Activated CD4-positive, CD25-positive, alpha-beta regulatory T cell treated with anti-CD3 and anti-CD28 coated beads, Interleukin-2, amount 50 U/mL, for 72 hours (primary cell): ENCODE data around the gene ERGIC1.
"Not testable (repeated sequence)": the region's sequence is repeated elsewhere in the genome, so short reads cannot be mapped to it uniquely, and the experiment has no call there.

Experiments used
- DNase-seq: peaks from one replicate; pipeline ENCODE4 v3.0.0; 2021

Gene ERGIC1

DNA sequence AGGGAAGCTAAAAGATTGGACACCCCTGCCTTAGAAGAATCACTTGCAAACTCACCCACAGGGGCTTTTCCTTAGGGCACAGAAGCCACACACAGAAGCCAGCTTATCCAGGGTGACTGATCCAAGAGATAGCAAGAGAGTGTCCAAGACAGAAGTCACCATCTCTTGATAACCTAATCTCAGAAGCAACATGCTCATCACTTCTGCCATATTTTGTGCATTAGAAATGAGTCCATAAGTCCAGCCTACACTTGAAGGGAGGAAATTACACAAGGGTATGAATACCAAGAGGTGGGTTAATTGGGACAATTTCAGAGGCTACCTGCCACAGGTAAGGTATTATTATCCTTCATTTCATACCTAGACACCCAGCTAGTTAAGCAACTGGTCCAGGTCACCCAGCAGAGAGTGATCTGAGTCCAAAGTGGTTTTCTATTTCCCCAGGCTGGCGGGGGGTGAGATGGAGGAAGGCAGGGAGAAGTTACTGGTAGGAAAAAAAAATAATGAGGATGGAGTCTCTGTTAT is 3.7 kb upstream of the ERGIC1 start:
- no peak for DNase-seq

DNA sequence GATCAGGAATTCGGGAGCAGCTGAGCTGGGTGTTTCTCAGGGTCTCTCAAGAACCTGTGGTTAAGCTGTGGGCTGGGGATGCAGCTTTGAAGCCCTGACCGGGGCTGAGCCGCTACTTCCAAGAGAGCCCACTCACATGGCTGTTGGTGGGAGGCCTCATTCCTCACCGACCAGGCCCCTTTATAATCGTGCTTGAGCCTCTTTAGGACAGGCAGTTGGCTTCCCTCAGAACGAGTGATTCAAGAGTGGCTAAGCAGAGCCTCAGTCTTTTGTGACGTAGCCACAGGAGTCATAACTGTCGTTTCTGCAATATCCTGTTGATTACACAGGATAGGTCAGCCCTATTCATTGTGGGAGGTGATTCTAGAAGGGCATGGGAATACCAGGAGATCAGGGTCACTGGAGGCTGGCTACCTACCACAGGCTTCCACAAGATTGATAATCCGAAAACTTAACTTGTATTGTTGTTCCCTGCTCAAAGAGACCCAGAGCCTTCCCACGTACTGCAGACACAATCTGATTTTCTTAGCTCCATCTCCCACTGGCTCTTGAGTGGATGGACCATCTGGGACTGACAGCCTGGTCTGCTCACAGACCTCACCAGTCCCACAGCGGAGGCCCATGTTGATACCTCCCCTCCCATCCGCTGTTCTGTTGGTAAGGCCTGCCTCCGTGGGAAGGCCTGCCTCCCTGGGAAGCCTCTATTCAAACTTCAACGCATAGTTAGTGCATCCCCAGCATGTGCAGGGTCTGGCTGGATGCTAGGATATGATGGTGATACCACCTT is 3.0 kb upstream of the ERGIC1 start:
- no peak for DNase-seq

DNA sequence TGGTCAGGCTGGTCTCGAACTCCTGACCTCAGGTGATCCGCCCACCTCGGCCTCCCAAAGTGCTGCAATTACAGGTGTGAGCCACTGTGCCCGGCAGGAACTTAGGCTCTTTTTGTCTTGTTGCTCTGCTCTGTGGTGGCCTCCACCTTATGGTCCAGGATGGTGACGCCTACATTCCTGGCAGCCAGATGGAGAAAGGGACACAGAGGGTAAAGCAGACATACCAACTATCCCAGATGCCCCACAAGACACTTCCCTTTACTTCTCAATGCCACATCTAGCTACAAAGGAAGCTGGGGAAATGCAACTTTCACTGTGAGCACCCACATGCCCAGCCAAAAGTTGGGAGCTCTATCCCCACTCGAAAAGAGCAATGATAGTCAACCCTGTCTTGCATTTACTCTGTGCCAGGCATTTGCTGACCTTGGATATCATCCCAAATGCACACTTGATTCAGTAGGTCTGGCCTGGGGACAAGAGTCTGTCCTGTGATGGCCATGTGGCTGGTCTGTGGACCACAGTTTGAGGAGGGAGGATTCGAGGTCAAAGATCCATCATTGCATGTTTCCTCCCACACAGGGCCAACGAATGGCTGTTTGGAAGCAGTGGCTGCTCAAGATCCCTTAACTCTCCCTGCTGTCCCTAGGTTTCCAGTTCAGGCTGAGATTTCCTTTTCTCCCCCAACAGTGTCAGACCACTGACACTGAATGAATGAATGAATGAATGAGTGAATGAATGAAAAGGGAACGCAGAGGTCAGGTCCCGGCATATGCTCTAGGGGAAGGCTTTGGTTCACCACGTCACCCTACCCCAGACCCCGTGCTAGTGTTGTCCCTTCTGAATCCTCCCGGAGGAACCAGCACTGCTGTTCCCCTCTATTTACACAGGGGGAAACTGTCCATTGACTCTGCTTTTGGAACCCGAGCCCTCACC is 1.4 kb upstream of the ERGIC1 start:
- no peak for DNase-seq

DNA sequence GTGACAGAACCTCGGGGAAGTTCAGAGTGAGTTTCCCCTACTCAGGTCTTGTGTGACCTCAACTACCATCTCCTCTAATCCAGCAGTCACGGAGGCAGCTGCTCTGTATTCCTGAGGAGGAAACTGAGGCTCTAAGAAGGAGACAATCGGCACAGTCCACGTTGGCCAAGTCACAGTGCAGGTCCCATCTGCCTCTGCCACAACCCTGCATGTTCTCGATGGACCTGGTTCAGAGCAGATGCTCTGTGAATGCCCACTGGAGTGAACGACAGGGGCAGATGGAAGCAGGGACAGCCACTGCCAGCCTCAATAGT is 722 bp upstream of the ERGIC1 start:
- no peak for DNase-seq

DNA sequence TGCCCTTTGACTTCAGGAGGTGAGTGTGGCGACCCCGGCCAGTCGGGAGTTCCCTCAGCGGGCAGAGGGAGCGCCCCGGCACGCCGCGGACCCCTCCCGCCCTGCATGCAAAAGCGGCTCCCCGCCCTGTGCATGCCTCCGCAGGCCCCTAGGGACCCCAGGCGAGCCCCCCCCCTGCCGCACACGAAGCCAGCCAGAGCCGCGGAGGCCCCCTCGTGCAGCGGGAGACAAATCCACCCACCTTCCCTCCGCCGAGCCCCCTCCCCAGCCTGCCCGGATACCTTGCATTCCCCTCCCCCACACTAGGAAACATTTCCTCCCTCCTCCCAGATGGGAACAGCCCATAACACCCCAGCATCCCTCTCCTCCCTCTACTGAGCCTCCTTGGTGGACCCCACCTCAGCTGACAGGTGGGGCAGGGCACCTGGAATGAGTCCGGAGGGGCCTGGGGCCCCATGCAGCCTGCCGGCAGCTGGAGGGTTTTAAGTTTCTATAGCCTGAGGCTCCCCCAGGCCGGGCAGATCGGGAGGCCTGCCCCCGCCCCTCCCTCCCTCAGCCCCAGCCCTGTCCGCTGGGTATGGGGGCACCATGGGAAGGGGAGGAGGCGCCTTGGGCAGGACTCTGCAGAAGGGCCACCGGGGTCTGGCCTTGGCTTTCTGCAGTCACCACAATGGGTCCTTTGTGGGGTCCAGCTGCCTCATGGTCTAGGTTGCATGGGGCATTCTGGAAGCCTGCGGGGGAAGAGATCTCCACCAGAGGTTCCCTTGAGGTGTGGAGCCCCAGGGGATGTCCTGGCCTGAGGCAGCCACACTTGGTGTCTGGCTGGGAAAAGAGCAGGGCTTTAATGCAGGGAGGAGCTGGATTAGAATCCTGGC is 601 bp downstream of the ERGIC1 start:
- DNase-seq = no peak

DNA sequence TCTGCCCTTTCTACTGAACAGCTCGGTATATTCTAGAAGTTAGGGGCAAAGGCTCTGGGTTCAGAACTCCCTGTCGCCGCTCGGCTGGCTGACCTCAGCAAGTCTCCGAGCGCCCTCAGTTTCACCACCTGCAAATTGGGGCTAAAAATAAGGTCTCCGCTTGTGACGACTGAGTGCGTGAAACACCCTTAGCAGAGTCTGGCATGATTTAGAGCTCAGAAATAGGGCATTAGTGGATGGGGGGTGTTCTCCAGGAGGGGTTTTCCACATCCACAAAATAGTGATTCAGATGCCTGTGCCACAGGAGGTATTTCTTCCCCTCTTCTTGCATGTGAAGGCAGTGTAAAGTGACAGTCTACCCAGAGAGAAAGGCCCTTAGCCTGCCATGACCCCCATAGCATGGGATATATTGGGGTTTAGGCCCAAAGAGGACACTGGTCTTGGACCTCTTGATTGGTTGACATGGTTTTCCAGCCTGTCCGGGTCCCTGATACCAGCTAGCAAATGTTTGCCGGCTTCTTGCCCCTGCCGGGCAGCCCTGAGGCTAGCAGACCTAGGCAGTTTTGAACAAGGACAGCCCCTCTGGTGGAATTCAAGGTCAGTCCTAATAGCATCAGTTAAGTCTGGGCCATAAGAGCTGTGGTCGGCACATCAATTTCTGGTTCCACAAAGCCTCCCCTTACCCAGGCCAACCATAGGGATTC is 1.4 kb downstream of the ERGIC1 start:
- DNase-seq = no peak

DNA sequence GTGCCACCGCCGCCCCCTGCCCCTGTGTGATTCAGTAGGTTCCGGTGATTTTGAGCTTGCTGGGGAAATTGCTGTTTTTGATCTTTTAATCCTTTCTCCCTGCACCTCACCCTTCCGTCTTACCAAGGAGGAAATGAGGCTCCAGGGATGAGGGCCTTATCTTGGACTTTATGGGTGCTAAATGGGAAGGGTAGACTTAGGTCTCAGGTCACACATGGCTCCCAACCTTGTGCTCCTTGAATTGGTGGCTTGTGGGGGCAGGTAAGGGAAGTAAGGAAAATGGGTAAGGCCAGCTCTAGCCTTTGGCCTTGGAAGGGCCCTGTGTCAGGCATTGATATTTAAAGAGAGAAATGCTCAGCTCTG is 1.9 kb downstream of the ERGIC1 start:
- no peak for DNase-seq

DNA sequence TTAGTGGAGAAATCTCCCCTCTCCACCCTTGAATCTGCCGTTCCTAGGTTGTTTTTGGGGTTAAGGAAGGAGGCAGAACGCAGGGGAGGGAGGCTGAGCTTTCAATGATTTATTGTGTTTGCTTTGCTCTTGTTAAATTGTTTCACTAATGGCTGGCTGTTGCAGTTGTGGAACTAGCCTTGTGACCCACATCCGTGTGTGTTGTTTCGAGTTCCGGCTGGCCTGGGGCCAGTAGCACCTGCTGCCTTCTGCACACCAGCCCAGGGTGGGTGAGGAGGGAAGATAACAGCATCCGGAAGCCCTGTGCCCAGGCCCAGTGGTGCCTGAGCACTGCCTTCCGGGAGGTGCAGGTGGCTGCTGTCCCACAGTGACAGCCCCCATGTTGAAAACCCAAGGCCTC is 3.6 kb downstream of the ERGIC1 start:
- DNase-seq = peak; percentile 41

DNA sequence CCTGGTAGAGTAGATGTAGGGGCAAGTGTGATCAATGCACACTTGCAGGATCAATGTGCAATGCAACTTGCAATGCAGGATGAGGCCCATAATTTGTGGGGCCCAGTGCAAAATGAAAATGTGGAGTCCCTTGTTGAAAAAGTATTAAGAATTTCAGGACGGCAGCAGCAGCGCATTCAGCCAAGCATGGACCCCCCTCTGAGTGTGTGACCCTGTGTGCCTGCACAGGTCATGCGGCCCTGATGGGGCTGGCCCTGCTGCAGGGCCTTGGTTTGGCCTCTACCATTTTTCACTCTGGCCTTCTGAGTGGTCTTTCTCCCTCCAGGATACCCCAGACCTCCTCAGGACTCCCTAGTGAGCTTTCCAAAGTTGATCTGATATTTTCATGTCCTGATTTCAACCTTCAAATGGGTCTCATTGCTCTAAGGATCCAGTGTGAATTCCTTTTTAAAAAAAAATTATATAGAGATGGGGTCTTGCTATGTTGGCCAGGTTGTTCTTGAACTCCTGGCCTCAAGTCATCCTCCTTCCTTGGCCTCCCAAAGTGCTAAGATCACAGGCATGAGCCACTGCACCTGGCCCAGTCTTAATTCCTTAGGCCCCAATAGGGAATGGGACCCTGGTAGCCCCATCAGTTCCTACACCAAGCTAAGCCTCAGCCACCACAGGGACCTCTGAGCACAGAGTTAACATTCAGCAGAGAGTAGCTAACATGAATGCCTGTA is 4.3 kb downstream of the ERGIC1 start:
- no peak for DNase-seq

DNA sequence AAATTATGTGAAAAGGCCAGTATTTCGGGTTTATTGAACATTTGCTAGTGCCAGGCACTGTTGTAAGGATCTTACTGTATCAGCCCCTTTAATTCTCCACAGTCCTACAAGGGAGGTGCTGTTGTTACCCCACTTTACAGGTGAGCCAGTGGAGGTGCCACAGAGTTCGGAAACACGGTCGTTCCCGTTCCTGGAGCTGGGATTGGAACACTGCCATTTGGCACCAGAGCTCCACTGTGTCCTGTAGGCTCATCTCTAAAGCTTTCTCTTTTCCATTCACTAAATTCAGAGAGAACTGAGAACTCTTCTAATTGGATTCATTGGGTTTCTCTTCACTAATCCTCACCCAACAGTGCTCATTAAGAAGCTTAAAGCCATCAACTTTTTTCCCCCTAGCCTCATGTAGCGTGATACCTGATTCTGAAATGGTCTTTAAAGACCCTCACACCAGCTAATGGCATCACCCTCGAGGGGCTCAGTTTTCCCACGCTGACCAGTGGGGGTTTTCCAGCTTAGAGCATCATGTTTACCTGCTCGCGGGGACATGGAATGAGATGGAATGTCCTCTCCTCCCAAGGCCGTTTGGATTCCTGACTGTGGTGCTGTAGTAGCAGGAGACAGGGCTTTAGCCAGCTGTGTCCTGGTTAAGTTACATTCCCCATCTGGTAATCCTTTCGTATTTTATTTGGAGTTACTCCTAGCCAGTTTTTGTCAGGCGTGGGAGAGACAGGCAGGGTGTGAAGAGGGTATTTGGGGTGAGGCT is 5.8 kb downstream of the ERGIC1 start:
- no peak for DNase-seq

DNA sequence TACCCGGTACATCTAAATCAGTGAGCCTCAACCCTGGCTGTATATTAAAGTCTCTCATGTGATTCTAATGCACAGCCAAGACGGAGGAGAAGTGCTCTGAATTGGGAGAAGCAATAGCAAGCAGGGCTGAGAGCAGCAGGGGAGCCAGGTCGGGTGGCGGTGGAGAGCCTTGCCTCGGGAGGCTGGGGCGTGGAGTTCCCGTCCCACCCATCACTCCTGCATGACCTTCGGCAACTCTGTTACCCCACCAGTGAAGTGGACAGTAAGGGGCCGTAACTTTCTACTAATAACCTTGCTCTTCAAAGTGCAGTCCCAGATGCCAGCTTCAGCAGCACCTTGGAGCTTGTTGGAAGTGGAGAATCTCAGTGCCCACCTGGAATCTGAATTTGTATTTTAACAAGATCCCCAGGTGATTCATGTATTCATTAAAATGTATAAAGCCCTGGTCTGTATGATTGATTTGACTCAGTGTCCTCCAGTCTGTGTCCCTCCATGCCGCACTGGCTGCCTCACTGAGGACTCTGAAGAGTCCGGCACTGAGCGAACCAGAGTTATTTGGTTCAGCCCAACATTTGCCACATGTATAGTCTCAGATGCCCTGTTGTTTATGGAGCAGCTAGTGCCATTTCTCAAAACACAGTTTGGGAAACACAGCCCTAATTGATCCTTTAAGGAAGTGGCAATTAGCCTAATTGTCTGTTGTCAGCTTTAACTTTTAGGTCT is 6.5 kb downstream of the ERGIC1 start:
- no peak for DNase-seq

DNA sequence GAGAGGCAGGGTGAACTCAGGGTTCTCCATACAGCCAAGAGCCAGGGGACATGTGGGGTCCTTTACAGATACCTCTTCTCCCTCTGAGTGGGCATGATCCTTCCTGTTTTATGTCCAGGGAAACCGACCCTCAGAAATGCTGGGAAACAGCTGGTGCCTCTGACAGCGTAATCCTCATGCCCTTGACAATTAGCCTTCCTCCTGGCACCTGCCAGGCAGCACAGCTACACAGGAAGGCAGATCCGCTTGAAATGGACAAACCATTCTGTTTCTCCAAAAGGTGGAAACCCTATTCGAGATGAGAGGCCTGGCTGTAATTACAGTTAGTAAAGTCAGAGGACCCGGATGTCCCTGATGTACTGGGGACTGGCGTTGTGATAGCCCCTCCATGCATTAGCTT is 7.2 kb downstream of the ERGIC1 start:
- no peak for DNase-seq

DNA sequence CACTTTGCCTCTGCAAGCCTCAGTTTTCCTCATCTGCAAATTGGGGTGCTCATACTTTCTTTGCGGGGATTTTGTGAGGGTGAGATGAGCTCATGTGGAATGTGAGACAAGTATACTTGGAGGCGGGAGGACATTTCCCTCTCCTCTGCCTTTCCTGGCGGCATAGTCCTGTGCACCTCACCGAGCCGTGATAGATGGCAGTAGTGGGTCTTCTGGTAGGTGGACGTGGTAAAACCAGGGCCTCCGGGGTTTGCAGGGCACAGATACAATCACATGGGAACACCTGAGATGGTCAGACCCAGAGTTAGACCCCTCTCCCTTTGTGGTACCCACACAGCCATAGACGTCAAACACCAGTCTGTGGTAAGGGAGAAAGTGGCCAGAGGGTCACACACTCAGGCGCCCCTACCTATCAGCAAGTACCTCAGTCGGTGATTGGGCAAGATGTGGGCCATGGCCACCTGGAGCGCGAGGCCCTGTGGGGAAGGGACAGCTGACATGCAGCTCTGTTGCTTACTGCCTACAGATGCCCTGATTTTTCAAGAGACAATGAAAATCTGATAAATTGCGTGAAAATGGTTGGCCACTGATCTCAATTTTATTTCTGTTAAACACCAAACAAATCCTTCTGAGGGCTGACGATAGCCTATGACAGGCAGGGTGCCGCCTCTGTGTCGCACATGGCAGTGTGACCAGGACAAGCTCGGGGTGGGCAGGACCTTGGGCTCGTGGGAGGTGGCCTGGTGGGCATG is 9.9 kb downstream of the ERGIC1 start:
- DNase-seq = no peak

DNA sequence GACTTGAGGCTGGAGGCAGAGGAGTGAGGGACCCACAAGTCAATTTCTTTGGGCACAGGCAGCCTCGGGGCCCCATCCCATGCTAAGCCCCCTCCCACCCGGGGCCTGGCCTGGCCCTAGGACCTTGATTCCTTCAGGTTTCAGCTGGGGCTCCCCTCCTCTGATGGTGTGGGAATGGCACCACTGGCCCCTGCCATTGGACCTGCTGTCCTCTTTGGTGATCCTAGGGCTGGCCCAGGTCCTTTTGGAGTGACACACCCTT is 10.5 kb downstream of the ERGIC1 start:
- DNase-seq = no peak

DNA sequence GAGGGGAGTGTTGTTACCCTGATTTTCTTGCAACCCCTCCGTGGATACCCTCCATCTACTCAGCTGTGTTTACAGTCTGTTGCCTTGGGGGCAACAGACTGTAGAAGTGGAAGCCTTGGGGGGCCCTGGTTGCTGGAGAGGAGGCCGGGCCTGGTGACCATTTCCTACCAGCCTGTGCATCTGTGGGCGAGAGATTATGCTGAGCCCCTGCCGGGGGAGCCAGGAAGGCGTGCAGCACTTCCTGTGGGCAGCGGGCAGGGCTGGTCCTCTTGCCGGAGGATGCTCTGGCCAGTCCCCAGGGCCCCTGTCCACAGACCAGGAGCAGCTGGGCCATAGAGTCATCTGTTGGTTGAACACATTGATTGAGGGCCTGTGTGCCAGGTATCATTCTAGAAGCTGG is 11.1 kb downstream of the ERGIC1 start:
- DNase-seq = no peak

DNA sequence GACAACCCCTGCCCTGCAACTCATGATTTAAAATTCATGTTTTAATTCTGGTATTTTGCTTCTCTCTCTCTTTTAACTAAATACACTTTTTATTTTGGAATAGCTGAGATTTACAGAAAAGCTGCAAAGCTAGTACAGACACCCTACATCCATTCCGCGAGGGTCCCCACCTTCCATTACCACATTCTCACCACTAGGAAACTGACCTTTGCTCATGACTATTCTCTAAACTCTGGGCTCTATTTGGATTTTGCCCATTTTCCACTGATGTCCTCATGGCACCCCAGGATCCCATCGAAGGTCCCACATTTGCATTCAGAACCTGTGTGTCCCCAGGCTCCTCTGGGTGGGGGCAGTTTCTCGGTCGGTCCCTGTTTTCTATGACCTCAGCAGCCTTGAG is 11.5 kb downstream of the ERGIC1 start:
- no peak for DNase-seq

DNA sequence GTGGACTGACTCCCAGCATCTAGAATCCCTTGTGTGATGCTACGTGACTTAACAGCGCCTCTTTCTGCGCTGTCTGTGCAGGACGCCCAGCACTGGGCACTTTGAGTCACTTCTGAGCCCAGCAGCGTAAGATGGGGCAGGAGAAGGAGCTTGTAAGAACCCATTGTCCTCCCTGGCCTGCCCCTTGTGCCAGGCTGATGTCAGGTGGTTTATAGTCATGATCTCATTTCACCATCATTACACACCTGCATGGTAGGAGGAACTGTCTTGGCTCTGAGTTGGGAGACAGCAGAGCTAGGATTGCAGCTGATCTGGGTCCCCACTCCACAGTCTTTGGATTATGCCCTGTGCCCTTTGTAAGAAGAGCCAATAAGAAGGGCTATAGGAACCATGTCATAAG is 12.2 kb downstream of the ERGIC1 start:
- no peak for DNase-seq

DNA sequence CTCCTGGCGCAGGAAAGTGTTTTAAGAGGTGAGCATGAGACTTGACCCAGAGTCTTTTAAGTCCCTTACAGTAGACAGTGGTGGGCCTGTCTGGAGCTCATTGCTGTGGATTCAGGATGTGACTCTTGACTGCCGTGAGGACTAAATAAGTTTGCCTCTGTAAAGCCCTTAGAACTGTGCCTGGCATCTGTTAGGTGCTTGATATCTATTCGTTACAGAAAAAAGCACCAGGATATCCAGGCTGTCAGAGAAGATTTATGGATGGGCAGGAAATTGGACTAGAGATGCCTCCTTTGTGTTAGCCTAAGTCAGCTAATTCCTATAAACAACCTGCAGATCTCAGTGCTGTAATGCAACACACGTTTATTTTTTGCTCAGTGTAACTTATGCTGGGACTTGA is 12.6 kb downstream of the ERGIC1 start:
- no peak for DNase-seq

DNA sequence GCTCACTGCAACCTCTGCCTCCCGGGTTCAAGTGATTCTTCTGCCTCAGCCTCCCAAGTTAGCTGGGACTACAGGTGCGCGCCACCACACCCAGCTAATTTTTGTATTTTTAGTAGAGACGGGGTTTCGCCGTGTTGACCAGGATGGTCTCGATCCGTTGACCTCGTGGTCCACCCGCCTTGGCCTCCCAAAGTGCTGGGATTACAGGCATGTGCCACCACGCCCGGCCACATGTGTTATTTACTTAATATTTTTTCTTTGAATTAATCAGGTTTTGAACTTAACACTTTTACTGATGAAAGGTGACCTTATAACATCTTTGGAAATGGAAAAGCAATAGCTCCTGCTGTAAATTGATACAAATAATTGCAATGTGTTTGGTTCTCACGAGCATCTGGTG is 13.5 kb downstream of the ERGIC1 start:
- DNase-seq = not testable (repeated sequence)

DNA sequence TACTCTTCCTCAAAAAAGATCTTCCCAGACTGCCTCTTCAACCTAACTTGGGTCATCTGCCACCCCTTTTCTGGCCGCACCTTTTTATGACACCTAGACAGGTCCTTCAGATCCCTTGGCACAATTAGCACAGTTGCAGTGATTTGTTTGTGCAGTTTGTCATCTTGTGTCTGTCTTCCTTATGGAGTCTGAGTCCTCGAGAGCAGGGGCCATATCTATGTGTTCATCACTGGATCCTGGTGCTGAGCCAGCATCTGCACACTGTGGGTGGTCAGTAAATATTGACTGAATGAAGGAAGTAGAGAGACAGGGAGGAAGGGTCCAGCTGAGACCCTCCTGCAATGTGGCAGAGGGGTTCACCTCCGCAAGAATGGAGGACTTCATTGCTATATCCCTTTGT is 14.4 kb downstream of the ERGIC1 start:
- DNase-seq = no peak
